ENCODE measurements around the gene ITGB3.

ITGB3 gene

GRCh38 chr17:47297661-47298400 is 44.2 kb downstream of the ITGB3 start:
- no peak overlapping the region for H3K18ac ChIP-seq (ENCODE audit: low read length)
- no peak overlapping the region for H2BK12ac ChIP-seq (ENCODE audit: low read length)
- peaks cover 2 to 15% of the 10 kb centered on the region in 2 donors for H3K9me3 ChIP-seq (replicated peaks in 1 of 2; ENCODE audit: control insufficient read depth in 2 of 2, insufficient read depth in 1 of 2, low read depth in 1 of 2, low read length in 2 of 2)
- H2BK5ac ChIP-seq (ENCODE audit: low read length) = no peak overlapping the region
- no peak overlapping the region for H3K4me2 ChIP-seq (ENCODE audit: insufficient read depth, low read length, poor library complexity, severe bottlenecking)
- no peak overlapping the region for H4K8ac ChIP-seq (ENCODE audit: low read depth, low read length)
- H3K4me3 ChIP-seq (ENCODE audit: low read length in 2 of 2) = no peak overlapping the region
- H2BK15ac ChIP-seq (ENCODE audit: low read length) = no peak overlapping the region
- no peaks in the 10 kb centered on the region for H3K79me1 ChIP-seq (ENCODE audit: low read depth, low read length)
- no peaks in the 10 kb centered on the region for H3K27me3 ChIP-seq (ENCODE audit: control insufficient read depth in 3 of 3, insufficient read depth in 3 of 3, low read depth in 1 of 3, low read length in 3 of 3)
- no CpG with 5 or more reads among the region's 4 CpGs for WGBS, 2 donors (ENCODE audit: extremely low coverage in 2 of 2, insufficient read length in 2 of 2, insufficient replicate concordance in 1 of 2)
- no peak overlapping the region for H3K4ac ChIP-seq (ENCODE audit: low read length)
- H3K9ac ChIP-seq (ENCODE audit: low read depth, low read length, poor library complexity) = no peak overlapping the region
- H4K91ac ChIP-seq (ENCODE audit: low read depth, low read length, poor library complexity) = no peak overlapping the region
- peaks cover 17% of the 10 kb centered on the region in 2 donors for H3K4me1 ChIP-seq (ENCODE audit: control insufficient read depth in 2 of 2, insufficient read depth in 1 of 2, low read depth in 1 of 2, low read length in 2 of 2)
- no peak overlapping the region for H3K27ac ChIP-seq (replicated peaks; ENCODE audit: low read length)
- H3K14ac ChIP-seq (ENCODE audit: low read length) = no peak overlapping the region
- H2BK120ac ChIP-seq (ENCODE audit: low read depth, low read length) = no peak overlapping the region
- no peak overlapping the region for H3K23ac ChIP-seq (ENCODE audit: low read depth, low read length, poor library complexity)
- H2AK5ac ChIP-seq (ENCODE audit: low read depth, low read length) = no peak overlapping the region
- DNase-seq (ENCODE audit: low spot score) = no peak
- no peaks in the 10 kb centered on the region for H3K36me3 ChIP-seq (replicated peaks in 1 of 2; ENCODE audit: control insufficient read depth in 2 of 2, insufficient read depth in 2 of 2, low read length in 2 of 2)
- no peak overlapping the region for H2AFZ ChIP-seq (ENCODE audit: low read length)

GRCh38 chr17:47298712-47299111 is 45.1 kb downstream of the ITGB3 start:
- H3K9me3 ChIP-seq (replicated peaks in 1 of 2; ENCODE audit: control insufficient read depth in 2 of 2, insufficient read depth in 1 of 2, low read depth in 1 of 2, low read length in 2 of 2) = peaks cover 4 to 15% of the 10 kb centered on the region in 2 donors
- H2BK5ac ChIP-seq (ENCODE audit: low read length) = peak overlapping the region; percentile 79
- no peak overlapping the region for H2AFZ ChIP-seq (ENCODE audit: low read length)
- H4K8ac ChIP-seq (ENCODE audit: low read depth, low read length) = no peak overlapping the region
- no peak overlapping the region for H3K4me3 ChIP-seq (ENCODE audit: low read length in 2 of 2)
- H2BK12ac ChIP-seq (ENCODE audit: low read length) = no peak overlapping the region
- H3K4me1 ChIP-seq (ENCODE audit: control insufficient read depth in 2 of 2, insufficient read depth in 1 of 2, low read depth in 1 of 2, low read length in 2 of 2) = peaks cover 17% of the 10 kb centered on the region in 2 donors
- WGBS, 2 donors (ENCODE audit: extremely low coverage in 2 of 2, insufficient read length in 2 of 2, insufficient replicate concordance in 1 of 2) = no CpG with 5 or more reads among the region's 6 CpGs
- no peak overlapping the region for H2BK120ac ChIP-seq (ENCODE audit: low read depth, low read length)
- no peaks in the 10 kb centered on the region for H3K79me1 ChIP-seq (ENCODE audit: low read depth, low read length)
- H3K27me3 ChIP-seq (ENCODE audit: control insufficient read depth in 3 of 3, insufficient read depth in 3 of 3, low read depth in 1 of 3, low read length in 3 of 3) = no peaks in the 10 kb centered on the region
- H2AK5ac ChIP-seq (ENCODE audit: low read depth, low read length) = no peak overlapping the region
- DNase-seq (ENCODE audit: low spot score) = no peak
- no peak overlapping the region for H3K9ac ChIP-seq (ENCODE audit: low read depth, low read length, poor library complexity)
- no peak overlapping the region for H4K91ac ChIP-seq (ENCODE audit: low read depth, low read length, poor library complexity)
- H2BK15ac ChIP-seq (ENCODE audit: low read length) = peak overlapping the region; percentile 56
- H3K27ac ChIP-seq (replicated peaks; ENCODE audit: low read length) = no peak overlapping the region
- no peak overlapping the region for H3K14ac ChIP-seq (ENCODE audit: low read length)
- no peaks in the 10 kb centered on the region for H3K36me3 ChIP-seq (replicated peaks in 1 of 2; ENCODE audit: control insufficient read depth in 2 of 2, insufficient read depth in 2 of 2, low read length in 2 of 2)
- peak overlapping the region; percentile 22 for H3K18ac ChIP-seq (ENCODE audit: low read length)
- H3K4ac ChIP-seq (ENCODE audit: low read length) = no peak overlapping the region
- no peak overlapping the region for H3K4me2 ChIP-seq (ENCODE audit: insufficient read depth, low read length, poor library complexity, severe bottlenecking)
- H3K23ac ChIP-seq (ENCODE audit: low read depth, low read length, poor library complexity) = peak overlapping the region; percentile 32

- DNase-seq (ENCODE audit: low spot score) = no peak
- Histone ChIP-seq H2AK5ac (ENCODE audit: low read depth, low read length) (no peak overlapping the region), H3K4me1 (ENCODE audit: control insufficient read depth in 2 of 2, insufficient read depth in 1 of 2, low read depth in 1 of 2, low read length in 2 of 2) (peaks cover 15 to 16% of the 10 kb centered on the region in 2 donors), H2AFZ (ENCODE audit: low read length) (no peak overlapping the region), H3K23ac (ENCODE audit: low read depth, low read length, poor library complexity) (no peak overlapping the region), H3K4me2 (ENCODE audit: insufficient read depth, low read length, poor library complexity, severe bottlenecking) (no peak overlapping the region), H3K4ac (ENCODE audit: low read length) (no peak overlapping the region), H3K36me3 (replicated peaks in 1 of 2; ENCODE audit: control insufficient read depth in 2 of 2, insufficient read depth in 2 of 2, low read length in 2 of 2) (no peaks in the 10 kb centered on the region), H3K4me3 (ENCODE audit: low read length in 2 of 2) (no peak overlapping the region), H4K91ac (ENCODE audit: low read depth, low read length, poor library complexity) (no peak overlapping the region), H2BK5ac (ENCODE audit: low read length) (no peak overlapping the region), H3K9ac (ENCODE audit: low read depth, low read length, poor library complexity) (no peak overlapping the region), H3K27me3 (ENCODE audit: control insufficient read depth in 3 of 3, insufficient read depth in 3 of 3, low read depth in 1 of 3, low read length in 3 of 3) (no peaks in the 10 kb centered on the region), H3K79me1 (ENCODE audit: low read depth, low read length) (no peaks in the 10 kb centered on the region), H4K8ac (ENCODE audit: low read depth, low read length) (no peak overlapping the region), H3K18ac (ENCODE audit: low read length) (peak overlapping the region; percentile 18), H3K14ac (ENCODE audit: low read length) (no peak overlapping the region), H2BK12ac (ENCODE audit: low read length) (no peak overlapping the region), H2BK120ac (ENCODE audit: low read depth, low read length) (no peak overlapping the region), H3K27ac (replicated peaks; ENCODE audit: low read length) (no peak overlapping the region), H2BK15ac (ENCODE audit: low read length) (peak overlapping the region; percentile 54), H3K9me3 (replicated peaks in 1 of 2; ENCODE audit: control insufficient read depth in 2 of 2, insufficient read depth in 1 of 2, low read depth in 1 of 2, low read length in 2 of 2) (peaks cover 4 to 15% of the 10 kb centered on the region in 2 donors)
- WGBS, 2 donors (ENCODE audit: extremely low coverage in 2 of 2, insufficient read length in 2 of 2, insufficient replicate concordance in 1 of 2) = no CpG with 5 or more reads among the region's 13 CpGs
Measured at GRCh38 chr17:47299239-47299910, 45.7 kb downstream of the ITGB3 start.

- Histone ChIP-seq H3K4me1 (ENCODE audit: control insufficient read depth in 2 of 2, insufficient read depth in 1 of 2, low read depth in 1 of 2, low read length in 2 of 2) (peaks cover 4% of the 10 kb centered on the region in 2 donors), H3K27me3 (ENCODE audit: control insufficient read depth in 3 of 3, insufficient read depth in 3 of 3, low read depth in 1 of 3, low read length in 3 of 3) (no peaks in the 10 kb centered on the region), H2BK5ac (ENCODE audit: low read length) (no peak overlapping the region), H2BK120ac (ENCODE audit: low read depth, low read length) (no peak overlapping the region), H3K23ac (ENCODE audit: low read depth, low read length, poor library complexity) (no peak overlapping the region), H3K36me3 (replicated peaks in 1 of 2; ENCODE audit: control insufficient read depth in 2 of 2, insufficient read depth in 2 of 2, low read length in 2 of 2) (no peaks in the 10 kb centered on the region), H4K91ac (ENCODE audit: low read depth, low read length, poor library complexity) (no peak overlapping the region), H4K8ac (ENCODE audit: low read depth, low read length) (no peak overlapping the region), H3K27ac (replicated peaks; ENCODE audit: low read length) (no peak overlapping the region), H3K9me3 (replicated peaks in 1 of 2; ENCODE audit: control insufficient read depth in 2 of 2, insufficient read depth in 1 of 2, low read depth in 1 of 2, low read length in 2 of 2) (peaks cover 4 to 15% of the 10 kb centered on the region in 2 donors), H2AFZ (ENCODE audit: low read length) (no peak overlapping the region), H3K79me1 (ENCODE audit: low read depth, low read length) (no peaks in the 10 kb centered on the region), H3K4me2 (ENCODE audit: insufficient read depth, low read length, poor library complexity, severe bottlenecking) (no peak overlapping the region), H3K4me3 (ENCODE audit: low read length in 2 of 2) (no peak overlapping the region), H2BK12ac (ENCODE audit: low read length) (no peak overlapping the region), H2AK5ac (ENCODE audit: low read depth, low read length) (no peak overlapping the region), H2BK15ac (ENCODE audit: low read length) (no peak overlapping the region), H3K18ac (ENCODE audit: low read length) (no peak overlapping the region), H3K14ac (ENCODE audit: low read length) (no peak overlapping the region), H3K9ac (ENCODE audit: low read depth, low read length, poor library complexity) (no peak overlapping the region), H3K4ac (ENCODE audit: low read length) (no peak overlapping the region)
- no peak for DNase-seq (ENCODE audit: low spot score)
- WGBS, 2 donors (ENCODE audit: extremely low coverage in 2 of 2, insufficient read length in 2 of 2, insufficient replicate concordance in 1 of 2) = no CpG with 5 or more reads among the region's 1 CpG
Measured at GRCh38 chr17:47300718-47301117, 47.1 kb downstream of the ITGB3 start.
